Activated CD8-positive, alpha-beta memory T cell treated with anti-CD3 and anti-CD28 coated beads for 48 hours (primary cell): ENCODE measurements around the gene SYNGR4.
"Not testable (repeated sequence)": the region's sequence is repeated elsewhere in the genome, so short reads cannot be mapped to it uniquely, and the experiment has no call there.

Experiments
- DNase-seq, 3 experiments: peaks; one replicate each; pipeline ENCODE4 v3.0.0-alpha.2; 2020; ENCODE audit warnings: low read depth in 2 of 3, low spot score in 2 of 3

The SYNGR4 gene

GRCh38 chr19:48363810-48364597 lies at the start of gene SYNGR4, which contains the start of gene TMEM143:
Gene SYNGR4 (plus strand): TSS chr19:48364367. CDS start chr19:48365843, 1,476 bp downstream.
Gene TMEM143 (minus strand): TSS chr19:48363940. CDS start chr19:48363920, 20 bp downstream.
- peak; percentile 87 to 99 (median 94) for DNase-seq

- DNase-seq, result no peak
Observed at GRCh38 chr19:48315712-48316111, 48.5 kb upstream of the SYNGR4 start.

DNA sequence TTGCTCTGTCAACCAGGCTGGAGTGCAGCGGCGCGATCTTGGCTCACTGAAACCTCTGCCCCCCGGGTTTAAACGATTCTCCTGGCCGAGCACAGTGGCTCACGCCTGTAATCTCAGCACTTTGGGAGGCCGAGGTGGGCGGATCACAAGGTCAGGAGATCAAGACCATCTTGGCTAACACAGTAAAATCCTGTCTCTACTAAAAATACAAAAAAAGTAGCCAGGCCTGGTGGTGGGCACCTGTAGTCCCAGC lies 46.5 kb upstream of the SYNGR4 start:
- DNase-seq, result not testable (repeated sequence)

DNA sequence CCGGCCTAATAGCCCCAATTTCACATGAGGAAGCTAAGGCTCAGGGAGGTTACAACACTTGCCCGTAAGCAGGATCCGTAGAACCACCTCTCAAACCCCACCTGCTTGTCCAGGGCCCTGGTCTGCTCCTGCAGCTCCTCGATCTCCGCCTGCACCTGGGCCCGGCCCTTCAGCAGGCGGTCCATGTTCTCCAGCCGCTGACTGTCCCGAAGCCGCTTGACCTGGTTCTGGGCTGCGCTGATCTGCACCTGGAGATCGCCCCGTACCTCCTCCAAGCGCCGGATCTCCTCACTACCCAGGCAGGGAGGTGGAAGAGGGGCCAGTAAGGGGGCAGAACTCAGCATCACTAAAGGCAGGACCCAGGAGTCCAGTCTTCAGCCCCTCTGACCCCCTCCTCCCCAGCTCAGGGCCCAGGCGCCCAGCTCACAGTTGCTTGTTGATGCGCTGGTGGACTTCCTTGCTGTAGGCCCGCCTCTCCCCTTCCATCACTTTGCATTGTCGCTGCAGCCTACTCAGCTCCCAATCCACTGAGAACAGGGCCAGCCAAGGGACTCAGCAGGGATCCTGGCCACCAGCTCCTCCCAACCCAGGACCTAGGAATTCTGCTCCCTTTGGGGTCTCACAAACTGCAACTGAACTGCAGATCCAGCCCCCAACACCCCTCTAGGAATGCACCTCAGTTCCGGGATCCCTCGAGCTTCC lies 45.7 kb upstream of the SYNGR4 start:
- no peak for DNase-seq

- DNase-seq, result peak in 2 of 3 experiments; percentile 64 to 69
Observed at GRCh38 chr19:48319647-48320541, 44.3 kb upstream of the SYNGR4 start.

GRCh38 chr19:48321372-48321621 lies 42.9 kb upstream of the SYNGR4 start:
- peak; percentile 91 to 95 (median 94) for DNase-seq

GRCh38 chr19:48321622-48322591 lies 42.3 kb upstream of the SYNGR4 start:
- DNase-seq, result peak; percentile 96 to 99 (median 98)

- DNase-seq, result peak; percentile 55 to 68 (median 57)
Observed at GRCh38 chr19:48325265-48325910, 38.8 kb upstream of the SYNGR4 start, which contains the start of gene EMP3. Gene EMP3 (plus strand): TSS chr19:48325552. CDS start chr19:48326845, 1,293 bp downstream.

- no peak for DNase-seq
Observed at GRCh38 chr19:48329167-48329891, 34.8 kb upstream of the SYNGR4 start.

DNA sequence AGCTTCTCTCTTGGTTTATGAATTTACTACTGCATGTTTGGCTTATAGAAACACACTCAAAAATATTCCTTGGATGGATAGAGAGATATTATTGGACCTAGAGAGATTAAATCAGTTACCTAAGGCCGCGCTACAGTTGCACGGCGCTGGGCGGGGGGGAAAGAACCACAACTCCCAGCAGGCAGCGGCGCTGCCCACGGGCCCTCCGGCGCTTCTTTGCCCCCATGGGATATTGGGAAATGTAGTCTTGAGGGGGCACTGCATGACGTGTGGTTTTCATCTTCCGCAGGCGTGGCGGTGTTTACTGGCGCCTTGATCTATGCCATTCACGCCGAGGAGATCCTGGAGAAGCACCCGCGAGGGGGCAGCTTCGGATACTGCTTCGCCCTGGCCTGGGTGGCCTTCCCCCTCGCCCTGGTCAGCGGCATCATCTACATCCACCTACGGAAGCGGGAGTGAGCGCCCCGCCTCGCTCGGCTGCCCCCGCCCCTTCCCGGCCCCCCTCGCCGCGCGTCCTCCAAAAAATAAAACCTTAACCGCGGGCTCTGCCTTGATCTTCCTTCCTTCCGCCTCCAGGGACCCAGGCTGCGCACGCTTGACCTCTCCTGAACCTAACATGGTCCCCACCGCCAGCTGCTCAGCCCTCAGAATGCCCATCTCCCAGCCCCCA lies 34.0 kb upstream of the SYNGR4 start:
- DNase-seq, result peak in 2 of 3 experiments; percentile 58 to 64

DNA sequence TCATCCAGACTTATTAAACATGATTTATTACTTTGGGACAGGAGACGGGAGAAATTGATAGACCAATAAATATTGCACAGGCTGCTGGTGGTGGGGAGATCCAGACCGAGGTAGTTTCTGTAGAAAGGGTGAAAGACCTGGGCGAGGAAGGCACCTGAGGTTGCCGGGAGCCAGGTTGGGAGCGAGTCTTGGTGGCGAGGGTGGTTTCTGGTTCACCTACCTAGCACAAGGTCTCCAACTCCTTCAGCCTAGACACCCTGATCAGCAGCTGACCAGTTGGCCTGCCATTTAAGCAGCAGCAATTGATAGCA lies 31.9 kb upstream of the SYNGR4 start:
- no peak for DNase-seq

- peak in 1 of 3 experiments; percentile 72 for DNase-seq
Observed at GRCh38 chr19:48332662-48333466, 31.3 kb upstream of the SYNGR4 start.

DNA sequence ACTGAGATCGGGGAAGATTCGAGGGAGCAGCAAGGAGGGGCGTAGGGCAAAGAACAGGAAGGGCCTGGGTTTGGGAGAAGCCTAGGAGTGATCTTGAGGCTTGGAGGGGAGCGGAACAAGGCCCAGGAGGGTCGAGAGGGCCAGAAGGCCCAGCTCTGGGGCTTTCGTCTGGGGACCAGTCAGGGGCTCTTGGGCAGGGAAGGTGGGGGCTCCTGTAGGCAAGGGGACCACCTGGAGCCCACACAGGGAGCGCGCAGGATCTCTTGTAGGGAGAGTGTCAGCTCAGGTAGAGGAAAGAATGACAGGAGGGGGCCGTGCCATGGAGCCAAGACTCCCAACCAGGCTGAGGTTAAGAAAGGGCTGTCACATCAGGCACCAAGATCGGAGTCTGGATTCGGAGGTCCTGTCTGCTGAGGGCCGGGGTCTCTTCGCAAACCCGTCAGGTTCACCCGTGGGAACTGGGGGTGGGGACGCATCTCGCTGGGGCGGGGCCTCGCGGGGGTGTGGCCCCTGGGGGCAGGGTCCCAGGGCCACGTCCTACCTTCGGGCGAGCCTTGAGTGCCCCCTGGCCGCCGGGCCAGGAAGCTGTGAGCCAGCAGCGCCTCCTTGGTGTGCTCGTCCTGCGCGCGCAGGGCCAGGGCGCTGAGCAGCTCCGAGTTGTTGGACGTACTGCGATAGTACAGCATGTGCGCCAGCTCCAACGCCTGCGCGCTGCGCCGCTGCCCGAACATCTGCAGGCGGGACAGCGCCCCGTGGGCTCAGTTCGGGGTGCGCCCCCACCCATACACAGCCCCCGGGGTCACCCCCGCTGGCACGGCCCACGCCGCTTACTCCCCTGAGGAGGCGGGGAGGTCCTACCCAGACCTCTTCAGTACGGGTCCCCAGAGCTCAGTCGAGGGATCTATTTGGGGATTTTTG lies 30.4 kb upstream of the SYNGR4 start:
- DNase-seq, result peak; percentile 77 to 79 (median 78)

- no peak for DNase-seq
Observed at GRCh38 chr19:48338253-48338755, 25.9 kb upstream of the SYNGR4 start.

DNA sequence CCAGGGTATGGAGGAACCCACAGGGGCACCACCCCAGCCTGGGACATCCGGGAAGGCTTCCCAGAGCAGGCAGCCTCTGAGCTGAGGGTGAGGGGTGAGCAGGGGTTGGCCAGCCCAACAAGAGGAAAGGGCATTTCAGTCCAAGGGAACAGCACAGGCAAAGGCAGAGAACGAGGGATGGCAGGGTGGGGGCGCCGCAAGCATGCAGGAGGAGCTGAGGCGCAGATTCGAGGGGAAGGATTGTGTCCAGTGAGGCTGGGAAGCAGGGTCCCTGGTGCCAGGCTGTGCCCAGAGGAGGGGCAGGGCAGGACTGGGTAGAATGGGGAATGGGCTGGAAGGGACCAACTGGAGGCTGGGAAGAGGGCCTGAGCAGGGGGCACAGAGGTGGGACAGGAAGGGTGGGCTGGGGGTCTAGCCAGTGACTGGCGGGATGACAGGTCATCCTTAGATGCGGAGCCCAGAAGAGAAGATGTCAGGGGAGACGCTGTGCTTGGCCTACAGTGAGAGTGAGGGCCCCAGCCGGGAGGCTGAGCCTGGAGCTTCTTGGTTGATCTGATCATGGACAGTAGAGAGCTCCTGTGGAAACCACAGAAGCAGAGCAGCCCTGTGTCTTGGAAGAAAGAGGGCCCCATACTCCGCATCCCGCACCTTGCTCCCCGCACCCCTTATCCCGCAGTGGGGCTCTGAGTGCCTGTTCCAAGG lies 25.2 kb upstream of the SYNGR4 start:
- DNase-seq, result no peak

- DNase-seq, result no peak
Observed at GRCh38 chr19:48340995-48341394, 23.2 kb upstream of the SYNGR4 start.
